HUES64 (cell line): Measurements from ENCODE around the gene CDK11A. TPM values are rescaled to one million over a fixed set of nuclear protein-coding genes. Genes with fewer than 3 reads are reported as not detected.
"Not testable (repeated sequence)": the region's sequence is repeated elsewhere in the genome, so short reads cannot be mapped to it uniquely, and the experiment has no call there.

Source experiments
- H3K27ac ChIP-seq: 2 replicates; pipeline ENCODE4 v1.7.0; 2013; ENCODE audit warnings: low read depth, low read length, inconsistent platforms
- H3K27me3 ChIP-seq: 2 replicates; pipeline ENCODE4 v1.6.1; 2013; ENCODE audit warnings: mild to moderate bottlenecking, low read length; ENCODE audit not compliant: insufficient read depth
- H3K36me3 ChIP-seq: 2 replicates; pipeline ENCODE4 v1.6.1; 2013; ENCODE audit warnings: mild to moderate bottlenecking, low read length; ENCODE audit not compliant: insufficient read depth
- H3K4me1 ChIP-seq: 2 replicates; pipeline ENCODE4 v1.6.1; 2013; ENCODE audit warnings: mild to moderate bottlenecking, low read length, moderate library complexity; ENCODE audit not compliant: insufficient read depth
- H3K4me3 ChIP-seq: 2 replicates; pipeline ENCODE4 v1.5.1; 2013; ENCODE audit warnings: mild to moderate bottlenecking, low read length, moderate library complexity
- H3K9ac ChIP-seq: 2 replicates; pipeline ENCODE4 v1.6.1; 2013; ENCODE audit warnings: mild to moderate bottlenecking, low read depth, low read length
- H3K9me3 ChIP-seq: 2 replicates; pipeline ENCODE4 v1.6.1; 2013; ENCODE audit warnings: low read depth, low read length; ENCODE audit not compliant: insufficient read depth
- WGBS: fragments of 150-250, 120-280 bp; methylation state at CpG from one replicate; pipeline ENCODE4 v1.1.7; 2013; ENCODE audit warnings: missing lambda C conversion rate; 5-methylcytosine and 5-hydroxymethylcytosine counted together
- polyA plus RNA-seq, 2 experiments: library from polyadenylated mRNA; stranded (reverse); fragments of 50-300 nt; gene quantifications; one replicate each; pipeline ENCODE4 v1.2.3, GENCODE V29; 2013

The CDK11A gene
- 18.7 TPM for polyA plus RNA-seq (2013, experiment 1 of 2)
- 18.1 TPM for polyA plus RNA-seq (2013, experiment 2 of 2)

- not testable (repeated sequence) for H3K9me3 ChIP-seq, H3K27me3 ChIP-seq, H3K4me1 ChIP-seq
- H3K36me3 ChIP-seq = peaks cover 20% of the 10 kb centered on the region
- peak within 1 kb of the TSS; percentile 94; the same call in 1 of the 2 replicates for H3K27ac ChIP-seq
- peak within 1 kb of the TSS; percentile 78 for H3K4me3 ChIP-seq
- WGBS = under 1% methylated on average over 51 of the region's 78 CpGs
- peak within 1 kb of the TSS; percentile 55 for H3K9ac ChIP-seq
These were observed at the start of gene CDK11A for GRCh38 chr1:1724035-1724864. Gene CDK11A, minus strand, starts transcription at chr1:1724357. Its CDS starts 1,539 bp downstream, at chr1:1722818.

GRCh38 chr1:1773874-1774273 lies 49.7 kb upstream of the CDK11A start:
- H3K36me3 ChIP-seq = peaks cover 24% of the 10 kb centered on the region
- H3K27me3 ChIP-seq = no peaks in the 10 kb centered on the region
- H3K4me1 ChIP-seq = peaks cover 10% of the 10 kb centered on the region
- H3K9me3 ChIP-seq = peaks cover 9% of the 10 kb centered on the region; the same call in 1 of the 2 replicates
- no peak overlapping the region for H3K9ac ChIP-seq
- 99% methylated on average over 3 of the region's 4 CpGs for WGBS
- H3K27ac ChIP-seq = no peak overlapping the region
- no peak overlapping the region for H3K4me3 ChIP-seq

GRCh38 chr1:1771096-1771495 lies 46.9 kb upstream of the CDK11A start:
- no peak overlapping the region for H3K9ac ChIP-seq
- H3K4me3 ChIP-seq = no peak overlapping the region
- WGBS = 96% methylated on average over 3 of the region's 3 CpGs
- H3K4me1 ChIP-seq = peaks cover 3% of the 10 kb centered on the region; the same call in 1 of the 2 replicates
- H3K27ac ChIP-seq = no peak overlapping the region
- H3K9me3 ChIP-seq = peaks cover 9% of the 10 kb centered on the region; the same call in 1 of the 2 replicates
- H3K27me3 ChIP-seq = no peaks in the 10 kb centered on the region
- peaks cover 32% of the 10 kb centered on the region for H3K36me3 ChIP-seq

GRCh38 chr1:1770102-1770501 lies 45.9 kb upstream of the CDK11A start:
- WGBS = 92% methylated on average over 1 of the region's 3 CpGs
- no peak overlapping the region for H3K4me3 ChIP-seq
- no peak overlapping the region for H3K27ac ChIP-seq
- peaks cover 9% of the 10 kb centered on the region; the same call in 1 of the 2 replicates for H3K9me3 ChIP-seq
- H3K36me3 ChIP-seq = peaks cover 37% of the 10 kb centered on the region
- no peak overlapping the region for H3K9ac ChIP-seq
- H3K4me1 ChIP-seq = no peaks in the 10 kb centered on the region
- no peaks in the 10 kb centered on the region for H3K27me3 ChIP-seq

- no peaks in the 10 kb centered on the region for H3K4me1 ChIP-seq
- no peaks in the 10 kb centered on the region for H3K27me3 ChIP-seq
- peaks cover 49% of the 10 kb centered on the region for H3K36me3 ChIP-seq
- WGBS = 95% methylated on average over 7 of the region's 7 CpGs
- peaks cover 9% of the 10 kb centered on the region; the same call in 1 of the 2 replicates for H3K9me3 ChIP-seq
- no peak overlapping the region for H3K4me3 ChIP-seq
- H3K27ac ChIP-seq = no peak overlapping the region
- no peak overlapping the region for H3K9ac ChIP-seq
These were observed 44.3 kb upstream of the CDK11A start for GRCh38 chr1:1768249-1768992.

GRCh38 chr1:1764876-1765470 lies 40.8 kb upstream of the CDK11A start:
- peaks cover 60% of the 10 kb centered on the region for H3K36me3 ChIP-seq
- 96% methylated on average over 22 of the region's 23 CpGs for WGBS
- no peak overlapping the region for H3K9ac ChIP-seq
- H3K4me3 ChIP-seq = no peak overlapping the region
- H3K27ac ChIP-seq = no peak overlapping the region
- no peaks in the 10 kb centered on the region for H3K9me3 ChIP-seq
- H3K4me1 ChIP-seq = no peaks in the 10 kb centered on the region
- H3K27me3 ChIP-seq = no peaks in the 10 kb centered on the region

- Histone ChIP-seq H3K4me1 (no peaks in the 10 kb centered on the region), H3K4me3 (no peak overlapping the region), H3K27me3 (no peaks in the 10 kb centered on the region), H3K9me3 (no peaks in the 10 kb centered on the region), H3K9ac (no peak overlapping the region), H3K27ac (no peak overlapping the region), H3K36me3 (peaks cover 68% of the 10 kb centered on the region)
- 94% methylated on average over 31 of the region's 32 CpGs for WGBS
These were observed 39.8 kb upstream of the CDK11A start for GRCh38 chr1:1763657-1764621.

GRCh38 chr1:1761504-1762376 lies 37.6 kb upstream of the CDK11A start:
- Histone ChIP-seq H3K9me3 (no peaks in the 10 kb centered on the region), H3K4me1 (no peaks in the 10 kb centered on the region), H3K9ac (no peak overlapping the region), H3K4me3 (no peak overlapping the region), H3K36me3 (peaks cover 75% of the 10 kb centered on the region), H3K27me3 (no peaks in the 10 kb centered on the region), H3K27ac (no peak overlapping the region)
- 96% methylated on average over 23 of the region's 23 CpGs for WGBS

- Histone ChIP-seq H3K4me1 (no peaks in the 10 kb centered on the region), H3K36me3 (peaks cover 85% of the 10 kb centered on the region), H3K4me3 (no peak overlapping the region), H3K27ac (no peak overlapping the region), H3K9ac (no peak overlapping the region), H3K27me3 (no peaks in the 10 kb centered on the region), H3K9me3 (no peaks in the 10 kb centered on the region)
- WGBS = 96% methylated on average over 10 of the region's 10 CpGs
These were observed 36.6 kb upstream of the CDK11A start for GRCh38 chr1:1760715-1761114.

- Histone ChIP-seq H3K27me3 (no peaks in the 10 kb centered on the region), H3K4me3 (no peak overlapping the region), H3K4me1 (no peaks in the 10 kb centered on the region), H3K27ac (no peak overlapping the region), H3K36me3 (peaks cover 85% of the 10 kb centered on the region), H3K9ac (no peak overlapping the region), H3K9me3 (no peaks in the 10 kb centered on the region)
- 96% methylated on average over 20 of the region's 20 CpGs for WGBS
These were observed 36.1 kb upstream of the CDK11A start for GRCh38 chr1:1760345-1760650.
